ENCODE measurements around the gene TTLL3.

- TF ChIP-seq POLR2AphosphoS5 (IDR thresholded peaks at IDR 0.05; ENCODE audit: low read depth, low read length) (no peak), REST (IDR thresholded peaks at IDR 0.05; ENCODE audit: insufficient read depth in 1 of 2, low read depth in 2 of 2, low read length in 2 of 2) (no peak), TAF1 (IDR thresholded peaks at IDR 0.05; ENCODE audit: borderline replicate concordance, insufficient read depth, low read length) (no peak), FOXP2 (optimal IDR thresholded peaks at IDR 0.05; ENCODE audit: borderline replicate concordance, extremely low read depth, extremely low read length, insufficient read depth) (no peak), SIN3A (IDR thresholded peaks at IDR 0.05; ENCODE audit: borderline replicate concordance, insufficient read depth, low read length) (no peak)
Observed at GRCh38 chr3:9780458-9780812, 29.6 kb upstream of the TTLL3 start.
